ENCODE data around the gene CARD10.

Gene CARD10

GRCh38 chr22:37504964-37505363, 14.3 kb downstream of the CARD10 start:
- TF ChIP-seq POLR2A (IDR thresholded peaks at IDR 0.05; ENCODE audit: extremely low read depth, insufficient read length) (no peak), CTCF (IDR thresholded peaks at IDR 0.05; ENCODE audit: low read depth, low read length) (no peak), MAX (IDR thresholded peaks at IDR 0.05; ENCODE audit: low read depth, low read length) (no peak), MYC (IDR thresholded peaks at IDR 0.05; ENCODE audit: low read depth, low read length) (no peak)
- no peak for DNase-seq (ENCODE audit: low read depth)

GRCh38 chr22:37503850-37504249, 15.4 kb downstream of the CARD10 start:
- TF ChIP-seq POLR2A (IDR thresholded peaks at IDR 0.05; ENCODE audit: extremely low read depth, insufficient read length) (no peak), CTCF (IDR thresholded peaks at IDR 0.05; ENCODE audit: low read depth, low read length) (no peak), MYC (IDR thresholded peaks at IDR 0.05; ENCODE audit: low read depth, low read length) (no peak), MAX (IDR thresholded peaks at IDR 0.05; ENCODE audit: low read depth, low read length) (no peak)
- H3K4me3 ChIP-seq (ENCODE audit: low read depth, low read length): no peak overlapping the region
- DNase-seq (ENCODE audit: low read depth): peak; percentile 32

More at GRCh38 chr22:37504964-37505363, 14.3 kb downstream of the CARD10 start:
- no peak overlapping the region for H3K4me3 ChIP-seq (ENCODE audit: low read depth, low read length)

GRCh38 chr22:37503183-37503683, 16.0 kb downstream of the CARD10 start:
- DNase-seq (ENCODE audit: low read depth): no peak
- H3K4me3 ChIP-seq (ENCODE audit: low read depth, low read length): no peak overlapping the region
- TF ChIP-seq MAX (IDR thresholded peaks at IDR 0.05; ENCODE audit: low read depth, low read length): no peak
- no peak for TF ChIP-seq POLR2A (IDR thresholded peaks at IDR 0.05; ENCODE audit: extremely low read depth, insufficient read length)
- no peak for TF ChIP-seq CTCF (IDR thresholded peaks at IDR 0.05; ENCODE audit: low read depth, low read length)
- no peak for TF ChIP-seq MYC (IDR thresholded peaks at IDR 0.05; ENCODE audit: low read depth, low read length)

GRCh38 chr22:37502342-37503182, 16.7 kb downstream of the CARD10 start:
- TF ChIP-seq POLR2A (IDR thresholded peaks at IDR 0.05; ENCODE audit: extremely low read depth, insufficient read length) (no peak), MAX (IDR thresholded peaks at IDR 0.05; ENCODE audit: low read depth, low read length) (no peak), MYC (IDR thresholded peaks at IDR 0.05; ENCODE audit: low read depth, low read length) (no peak), CTCF (IDR thresholded peaks at IDR 0.05; ENCODE audit: low read depth, low read length) (no peak)
- peak; percentile 27 for DNase-seq (ENCODE audit: low read depth)
- H3K4me3 ChIP-seq (ENCODE audit: low read depth, low read length): no peak overlapping the region

GRCh38 chr22:37501610-37502341, 17.4 kb downstream of the CARD10 start:
- no peak for DNase-seq (ENCODE audit: low read depth)
- no peak for TF ChIP-seq MAX (IDR thresholded peaks at IDR 0.05; ENCODE audit: low read depth, low read length)
- TF ChIP-seq CTCF (IDR thresholded peaks at IDR 0.05; ENCODE audit: low read depth, low read length): no peak
- TF ChIP-seq POLR2A (IDR thresholded peaks at IDR 0.05; ENCODE audit: extremely low read depth, insufficient read length): no peak
- no peak for TF ChIP-seq MYC (IDR thresholded peaks at IDR 0.05; ENCODE audit: low read depth, low read length)
- H3K4me3 ChIP-seq (ENCODE audit: low read depth, low read length): no peak overlapping the region
